Measurements from ENCODE around the gene BRD1.

BRD1 gene

GRCh38 chr22:49749227-49749626, 78.4 kb downstream of the BRD1 start:
- no peaks in the 10 kb centered on the region for H3K79me2 ChIP-seq (ENCODE audit: insufficient read depth, low read depth)
- no peak overlapping the region for H3K9ac ChIP-seq
- H3K27ac ChIP-seq: no peak overlapping the region
- H3K4me3 ChIP-seq (IDR thresholded peaks at IDR 0.05; ENCODE audit: insufficient read depth, low read depth, low read length): no peak overlapping the region
- no peak overlapping the region for H3K4me2 ChIP-seq
- no peak for TF ChIP-seq CTCF (conservative IDR thresholded peaks at IDR 0.05; ENCODE audit: low read depth, low read length)
- no peaks in the 10 kb centered on the region for H3K4me1 ChIP-seq (ENCODE audit: low read depth, poor library complexity, severe bottlenecking)
- H3K36me3 ChIP-seq (ENCODE audit: insufficient read depth): no peaks in the 10 kb centered on the region
- H3K27me3 ChIP-seq (ENCODE audit: insufficient read depth, low read depth): no peaks in the 10 kb centered on the region; the same call in 1 of the 2 replicates
- no peak overlapping the region for H2AFZ ChIP-seq (ENCODE audit: low read depth)
- no peaks in the 10 kb centered on the region for H4K20me1 ChIP-seq (ENCODE audit: insufficient read depth)

GRCh38 chr22:49748514-49748913, 79.2 kb downstream of the BRD1 start:
- Histone ChIP-seq H3K4me3 (IDR thresholded peaks at IDR 0.05; ENCODE audit: insufficient read depth, low read depth, low read length) (no peak overlapping the region), H3K4me1 (ENCODE audit: low read depth, poor library complexity, severe bottlenecking) (no peaks in the 10 kb centered on the region), H3K27ac (no peak overlapping the region), H3K36me3 (ENCODE audit: insufficient read depth) (no peaks in the 10 kb centered on the region), H3K4me2 (no peak overlapping the region), H3K27me3 (ENCODE audit: insufficient read depth, low read depth) (no peaks in the 10 kb centered on the region; the same call in 1 of the 2 replicates), H3K79me2 (ENCODE audit: insufficient read depth, low read depth) (no peaks in the 10 kb centered on the region), H3K9ac (no peak overlapping the region), H4K20me1 (ENCODE audit: insufficient read depth) (no peaks in the 10 kb centered on the region), H2AFZ (ENCODE audit: low read depth) (no peak overlapping the region)
- no peak for TF ChIP-seq CTCF (conservative IDR thresholded peaks at IDR 0.05; ENCODE audit: low read depth, low read length)

- no peak overlapping the region for H3K27ac ChIP-seq
- H2AFZ ChIP-seq (ENCODE audit: low read depth): no peak overlapping the region
- TF ChIP-seq CTCF (conservative IDR thresholded peaks at IDR 0.05; ENCODE audit: low read depth, low read length): no peak
- no peaks in the 10 kb centered on the region; the same call in 1 of the 2 replicates for H3K27me3 ChIP-seq (ENCODE audit: insufficient read depth, low read depth)
- no peaks in the 10 kb centered on the region for H4K20me1 ChIP-seq (ENCODE audit: insufficient read depth)
- H3K9ac ChIP-seq: no peak overlapping the region
- no peaks in the 10 kb centered on the region for H3K4me1 ChIP-seq (ENCODE audit: low read depth, poor library complexity, severe bottlenecking)
- H3K4me2 ChIP-seq: no peak overlapping the region
- H3K36me3 ChIP-seq (ENCODE audit: insufficient read depth): no peaks in the 10 kb centered on the region
- no peaks in the 10 kb centered on the region for H3K79me2 ChIP-seq (ENCODE audit: insufficient read depth, low read depth)
- H3K4me3 ChIP-seq (IDR thresholded peaks at IDR 0.05; ENCODE audit: insufficient read depth, low read depth, low read length): no peak overlapping the region
Measured at GRCh38 chr22:49747716-49748115, 80.0 kb downstream of the BRD1 start.

GRCh38 chr22:49747130-49747529, 80.5 kb downstream of the BRD1 start:
- Histone ChIP-seq H3K79me2 (ENCODE audit: insufficient read depth, low read depth) (no peaks in the 10 kb centered on the region), H3K9ac (no peak overlapping the region), H4K20me1 (ENCODE audit: insufficient read depth) (no peaks in the 10 kb centered on the region), H3K27me3 (ENCODE audit: insufficient read depth, low read depth) (no peaks in the 10 kb centered on the region; the same call in 1 of the 2 replicates), H3K4me2 (no peak overlapping the region), H3K27ac (no peak overlapping the region), H3K4me3 (IDR thresholded peaks at IDR 0.05; ENCODE audit: insufficient read depth, low read depth, low read length) (no peak overlapping the region), H2AFZ (ENCODE audit: low read depth) (no peak overlapping the region), H3K36me3 (ENCODE audit: insufficient read depth) (no peaks in the 10 kb centered on the region), H3K4me1 (ENCODE audit: low read depth, poor library complexity, severe bottlenecking) (no peaks in the 10 kb centered on the region)
- TF ChIP-seq CTCF (conservative IDR thresholded peaks at IDR 0.05; ENCODE audit: low read depth, low read length): no peak
